ENCODE measurements around the gene SYNJ2.

SYNJ2 gene

GRCh38 chr6:158028876-158029275 lies 47.2 kb downstream of the SYNJ2 start:
- DNase-seq (ENCODE audit: low spot score), result no peak

GRCh38 chr6:158029668-158030230 lies 48.1 kb downstream of the SYNJ2 start:
- DNase-seq (ENCODE audit: low spot score), result no peak

DNA sequence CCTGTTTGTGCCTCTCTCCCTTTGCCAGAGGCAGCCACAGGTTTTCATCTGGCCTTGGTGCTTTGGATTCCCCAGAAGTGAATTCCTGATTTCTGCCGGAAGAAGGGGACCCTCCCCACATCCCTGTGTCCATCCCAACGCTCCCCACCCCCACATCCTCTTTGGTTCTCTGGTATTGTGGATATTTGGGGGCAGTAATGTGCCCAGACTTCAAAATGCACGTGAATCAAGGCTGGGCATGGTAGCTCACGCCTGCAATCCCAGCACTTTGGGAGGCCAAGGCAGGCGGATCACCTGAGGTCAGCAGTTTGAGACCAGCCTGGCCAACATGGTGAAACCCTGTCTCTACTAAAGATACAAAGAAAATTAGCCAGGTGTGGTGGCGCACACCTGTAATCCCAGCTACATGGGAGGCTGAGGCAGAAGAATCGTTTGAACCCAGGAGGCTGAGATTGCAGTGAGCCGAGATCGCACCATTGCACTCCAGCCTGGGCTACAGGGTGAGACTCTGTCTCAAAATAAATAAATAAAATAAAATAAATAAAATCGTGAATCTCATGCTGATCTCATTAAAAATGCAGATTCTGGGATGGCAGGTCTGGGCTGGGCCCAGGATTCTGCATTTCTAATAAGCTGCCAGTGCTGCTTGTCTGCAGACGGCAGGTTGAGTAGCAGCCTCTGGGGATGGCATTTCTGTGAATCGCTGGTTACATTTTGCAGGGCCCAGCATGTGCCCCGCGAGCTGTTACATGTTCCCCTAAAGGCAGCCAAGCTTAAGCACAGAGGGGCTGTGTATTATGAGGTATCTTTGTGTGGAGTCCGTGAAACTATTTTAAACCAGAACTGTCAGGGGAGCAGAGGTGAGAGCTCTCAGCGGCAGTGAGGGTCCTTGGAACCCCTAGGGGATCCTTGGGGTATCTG lies 49.0 kb downstream of the SYNJ2 start:
- DNase-seq (ENCODE audit: low spot score), result no peak

GRCh38 chr6:158031381-158032353 lies 50.0 kb downstream of the SYNJ2 start:
- DNase-seq (ENCODE audit: low spot score), result no peak

- DNase-seq (ENCODE audit: low spot score), result no peak
Measured at GRCh38 chr6:158032354-158032733, 50.7 kb downstream of the SYNJ2 start.

DNA sequence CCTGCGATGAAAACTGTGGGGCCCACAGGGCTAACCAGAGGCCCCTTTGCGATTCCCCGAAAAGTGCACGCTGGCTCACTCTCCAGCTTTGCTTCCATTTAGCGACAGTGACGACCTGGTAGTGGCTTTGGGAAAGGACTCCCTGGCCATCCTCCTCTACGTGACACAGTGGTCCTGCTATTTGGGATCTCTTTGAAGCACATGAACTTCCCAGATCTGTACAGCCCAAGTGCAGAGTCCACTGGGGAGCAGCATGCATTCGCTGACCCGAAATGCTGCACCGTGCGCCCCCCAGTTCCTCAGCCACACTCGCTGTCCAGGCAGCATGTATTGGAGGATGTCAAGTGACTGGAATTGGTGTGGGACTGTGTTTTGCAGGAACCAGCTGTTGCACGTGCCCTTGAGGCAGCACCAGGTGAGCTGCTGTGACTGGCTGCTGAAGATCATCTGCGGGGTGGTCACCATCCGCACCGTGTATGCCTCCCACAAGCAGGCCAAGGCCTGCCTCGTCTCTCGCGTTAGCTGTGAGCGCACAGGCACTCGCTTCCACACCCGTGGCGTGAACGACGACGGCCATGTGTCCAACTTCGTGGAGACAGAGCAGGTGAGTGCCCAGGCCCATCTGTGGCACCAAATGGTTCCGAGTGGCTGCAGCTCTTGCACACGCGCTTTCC lies 51.6 kb downstream of the SYNJ2 start:
- no peak for DNase-seq (ENCODE audit: low spot score)

DNA sequence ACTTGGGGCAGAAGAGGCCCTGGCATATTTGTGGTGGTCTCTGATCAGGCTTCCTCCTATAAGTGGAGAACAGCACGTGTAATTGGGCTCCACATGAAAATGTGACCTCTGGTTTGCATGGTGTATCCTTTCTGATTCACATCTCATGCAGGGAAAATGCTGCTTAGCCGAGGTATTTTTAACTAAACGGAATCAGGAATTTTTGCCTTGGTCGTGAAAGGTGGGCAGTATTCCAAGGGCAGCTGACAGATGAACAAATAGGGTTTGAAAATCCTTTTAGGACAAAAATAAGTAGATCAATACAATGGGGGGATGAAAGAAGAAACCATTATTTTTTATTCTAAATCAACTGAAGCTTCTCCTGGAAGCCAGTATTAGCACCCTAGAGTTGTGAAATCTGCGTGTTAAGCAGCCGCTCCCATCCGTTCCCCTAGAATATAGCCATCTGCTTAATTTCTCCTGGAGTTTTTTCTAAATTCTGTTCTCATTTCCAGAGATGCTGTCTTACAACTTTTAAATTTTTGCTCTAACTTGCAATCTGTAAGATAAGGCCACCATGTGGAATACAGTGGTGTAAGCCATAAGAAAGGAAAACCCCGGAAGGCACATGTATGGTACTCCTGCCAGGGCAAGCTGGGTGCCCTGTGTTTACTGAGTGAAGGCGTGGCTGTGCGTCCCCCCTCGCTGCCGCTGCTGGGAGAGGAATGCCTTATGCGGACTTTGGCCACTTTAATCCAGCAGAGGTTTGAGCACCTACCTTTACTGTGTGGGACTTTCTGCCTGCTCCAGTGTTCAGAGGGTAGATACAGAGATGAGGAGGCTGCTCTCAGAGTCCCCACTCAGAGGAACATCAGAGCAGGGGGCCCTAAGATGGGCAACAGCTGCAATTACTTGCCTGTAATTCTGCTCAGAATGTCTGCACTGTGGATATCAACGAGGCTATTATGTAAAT lies 52.4 kb downstream of the SYNJ2 start:
- DNase-seq (ENCODE audit: low spot score), result no peak

DNA sequence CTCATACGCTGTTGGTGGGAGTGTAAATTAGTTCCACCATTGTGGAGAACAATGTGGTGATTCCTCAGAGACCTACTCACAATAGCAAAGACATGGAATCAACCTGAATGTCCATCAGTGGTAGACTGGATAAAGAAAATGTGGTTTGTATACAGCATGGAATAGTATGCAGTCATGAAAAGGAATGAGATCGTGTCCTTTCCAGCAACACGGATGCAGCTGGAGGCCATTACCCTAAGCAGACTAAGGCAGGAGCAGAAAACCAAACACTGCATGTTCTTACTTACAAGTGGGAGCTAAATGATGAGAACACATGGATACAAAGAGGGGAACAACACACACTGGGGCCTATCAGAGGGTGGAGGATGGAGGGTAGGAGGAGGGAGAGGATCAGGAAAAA lies 54.6 kb downstream of the SYNJ2 start:
- no peak for DNase-seq (ENCODE audit: low spot score)

GRCh38 chr6:158037021-158037420 lies 55.4 kb downstream of the SYNJ2 start:
- no peak for DNase-seq (ENCODE audit: low spot score)

GRCh38 chr6:158037771-158038170 lies 56.1 kb downstream of the SYNJ2 start:
- DNase-seq (ENCODE audit: low spot score), result no peak

DNA sequence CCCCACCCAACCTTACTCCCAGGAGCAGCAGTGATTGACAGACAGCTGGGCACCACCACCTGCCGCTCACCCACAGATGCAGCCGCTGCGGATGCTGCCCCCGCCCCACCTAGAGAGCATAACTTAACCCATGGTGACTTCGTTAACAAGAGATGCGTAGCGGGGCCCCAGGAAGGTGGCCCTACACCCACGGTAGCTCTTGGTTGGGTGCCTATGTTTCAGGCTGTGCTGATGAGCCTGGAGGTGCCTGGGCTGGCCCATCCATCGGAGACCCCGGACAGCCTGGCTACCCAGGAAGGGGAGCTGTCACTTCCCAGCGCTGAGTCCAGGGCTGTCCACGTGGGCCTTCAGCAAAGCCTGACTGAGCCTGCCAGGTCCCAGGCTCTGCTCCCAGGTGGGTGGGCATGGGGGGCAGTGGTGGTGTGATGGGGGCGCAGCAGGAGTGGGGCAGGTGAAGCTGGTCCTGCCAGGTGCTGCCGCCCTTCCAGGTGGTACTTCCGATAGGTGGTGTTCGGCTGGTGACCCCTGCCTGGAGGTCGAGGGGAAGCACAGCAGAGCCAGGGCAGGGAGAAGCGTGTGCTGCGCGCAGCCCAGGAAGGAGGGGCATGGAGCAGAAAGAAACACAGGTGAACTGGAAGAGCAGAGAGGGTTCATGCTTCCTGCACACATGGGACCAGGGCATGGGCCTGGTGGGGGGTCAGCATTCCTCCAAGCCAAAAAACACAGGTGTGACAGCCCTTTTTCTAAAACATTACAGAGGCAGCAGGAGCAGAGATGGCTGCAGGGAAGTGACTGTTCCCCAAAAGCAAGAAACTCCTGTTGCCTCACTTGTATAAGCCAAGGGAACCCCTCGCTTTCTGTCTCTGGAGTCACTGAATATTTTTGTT lies 56.9 kb downstream of the SYNJ2 start:
- DNase-seq (ENCODE audit: low spot score), result no peak

GRCh38 chr6:158039178-158039557 lies 57.5 kb downstream of the SYNJ2 start:
- no peak for DNase-seq (ENCODE audit: low spot score)

GRCh38 chr6:158039571-158040050 lies 57.9 kb downstream of the SYNJ2 start:
- DNase-seq (ENCODE audit: low spot score), result no peak

DNA sequence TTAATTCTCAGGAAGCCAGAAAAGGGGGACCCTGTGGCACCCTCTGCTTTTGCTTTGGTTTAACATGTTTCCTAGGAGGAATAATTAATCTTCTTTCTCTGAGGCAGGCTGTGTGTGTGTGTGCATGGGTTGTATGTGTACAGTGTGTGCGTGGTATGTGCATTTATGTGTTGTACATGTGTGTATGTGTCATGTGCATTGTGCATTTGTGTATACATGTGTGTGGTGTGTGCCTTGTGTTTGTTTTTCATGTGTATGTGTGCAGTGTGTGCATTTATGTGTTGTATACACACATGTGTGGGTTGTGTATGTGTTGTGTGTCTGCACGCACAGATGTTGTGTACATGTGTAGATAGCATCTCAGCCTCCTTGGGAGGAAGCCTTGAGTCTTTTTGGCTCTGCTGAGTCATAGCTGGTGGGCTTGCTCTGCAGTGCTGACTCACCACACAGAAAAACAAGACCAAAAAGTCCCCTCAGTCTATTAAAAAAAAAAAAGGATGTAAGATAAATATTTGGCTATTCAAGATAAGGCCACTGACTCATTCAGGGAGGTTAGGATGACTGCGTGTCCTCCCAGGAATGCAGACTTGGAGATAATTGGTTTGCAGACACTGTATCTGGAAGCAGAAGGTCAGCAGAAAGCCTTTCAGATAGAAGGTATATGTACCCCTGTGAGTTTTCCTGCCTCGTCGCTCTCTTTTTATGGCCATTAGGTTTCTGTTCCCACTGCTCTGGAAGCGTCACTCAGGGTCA lies 58.6 kb downstream of the SYNJ2 start:
- DNase-seq (ENCODE audit: low spot score), result no peak

DNA sequence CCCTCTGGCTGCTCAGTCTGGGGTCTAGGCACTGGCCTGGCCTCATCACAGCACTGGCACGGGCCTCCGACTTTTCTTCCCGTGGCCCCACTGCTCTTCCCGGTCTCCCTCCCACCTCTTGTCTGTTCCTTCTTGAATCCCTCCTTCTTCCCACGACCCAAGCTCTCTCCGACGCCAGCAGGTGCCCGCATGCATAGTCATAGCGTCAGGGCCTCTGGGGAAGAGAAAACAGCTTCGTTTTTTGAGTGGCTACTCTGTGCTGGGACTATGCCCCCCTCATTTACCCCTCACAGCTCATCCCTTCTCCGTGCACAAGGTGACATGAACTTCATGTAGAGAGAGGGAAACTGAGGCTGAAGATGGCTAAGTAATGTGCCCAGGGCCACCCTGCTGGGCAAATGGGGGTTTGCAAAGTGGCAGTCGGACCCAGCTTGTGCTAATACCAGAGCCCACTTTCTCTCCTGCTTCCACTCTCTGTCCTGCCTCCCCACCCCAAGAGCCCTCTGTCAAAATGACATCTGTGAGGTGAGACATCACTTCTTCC lies 59.2 kb downstream of the SYNJ2 start:
- no peak for DNase-seq (ENCODE audit: low spot score)

- no peak for DNase-seq (ENCODE audit: low spot score)
Measured at GRCh38 chr6:158041370-158041769, 59.7 kb downstream of the SYNJ2 start.

GRCh38 chr6:158041788-158042187 lies 60.1 kb downstream of the SYNJ2 start:
- no peak for DNase-seq (ENCODE audit: low spot score)

GRCh38 chr6:158042245-158042798 lies 60.7 kb downstream of the SYNJ2 start:
- DNase-seq (ENCODE audit: low spot score), result no peak

Measured in germinal center (tissue), 1 donor.